H9 (cell line): Measurements from ENCODE around the gene FLRT2. TPM values are rescaled to one million over a fixed set of nuclear protein-coding genes. Genes with fewer than 3 reads are reported as not detected.
A peak's percentile ranks its signal among the peaks of the same experiment; 100 is the strongest.

Source experiments
- DNase-seq: peaks from one replicate; pipeline ENCODE4 v3.0.0-alpha.2; 2017
- H2AFZ ChIP-seq: one replicate; pipeline ENCODE4 v1.6.1; 2013; ENCODE audit warnings: mild to moderate bottlenecking, low read length, control low read depth, moderate library complexity
- H2AK5ac ChIP-seq: 2 replicates; pipeline ENCODE4 v1.6.1; 2013; ENCODE audit warnings: low read length, control low read depth, mixed read lengths; ENCODE audit not compliant: insufficient read length
- H2BK120ac ChIP-seq: one replicate; pipeline ENCODE4 v1.6.1; 2013; ENCODE audit warnings: low read depth, mild to moderate bottlenecking, low read length, control low read depth, inconsistent platforms; ENCODE audit not compliant: poor library complexity, severe bottlenecking
- H2BK12ac ChIP-seq: 2 replicates; pipeline ENCODE4 v1.6.1; 2013; ENCODE audit warnings: low read length, control low read depth, mixed read lengths, low read depth; ENCODE audit not compliant: insufficient read length
- H2BK15ac ChIP-seq: 2 replicates; pipeline ENCODE4 v1.6.1; 2013; ENCODE audit warnings: low read depth, low read length, control low read depth
- H2BK20ac ChIP-seq: one replicate; pipeline ENCODE4 v1.6.1; 2013; ENCODE audit warnings: low read depth, mild to moderate bottlenecking, low read length, control low read depth, inconsistent platforms; ENCODE audit not compliant: poor library complexity, severe bottlenecking
- H2BK5ac ChIP-seq: 2 replicates; pipeline ENCODE4 v1.6.1; 2013; ENCODE audit warnings: low read length, control low read depth, mixed read lengths; ENCODE audit not compliant: insufficient read length
- H3K14ac ChIP-seq: 2 replicates; pipeline ENCODE4 v1.6.1; 2013; ENCODE audit warnings: low read length, control low read depth; ENCODE audit not compliant: insufficient read depth
- H3K18ac ChIP-seq: 2 replicates; pipeline ENCODE4 v1.6.1; 2013; ENCODE audit warnings: low read depth, mild to moderate bottlenecking, mixed read lengths, low read length, control low read depth; ENCODE audit not compliant: insufficient read length
- H3K23ac ChIP-seq: 2 replicates; pipeline ENCODE4 v1.6.1; 2013; ENCODE audit warnings: low read length, control low read depth, mixed read lengths, low read depth; ENCODE audit not compliant: insufficient read length
- H3K23me2 ChIP-seq: 2 replicates; pipeline ENCODE4 v1.6.1; 2013; ENCODE audit warnings: low read depth, mild to moderate bottlenecking, mixed read lengths, low read length, control low read depth; ENCODE audit not compliant: insufficient read length, poor library complexity, severe bottlenecking
- H3K27ac ChIP-seq: 2 replicates; pipeline ENCODE4 v1.5.1; 2013; ENCODE audit warnings: low read length, control low read depth, mixed read lengths, low read depth; ENCODE audit not compliant: insufficient read length
- H3K27me3 ChIP-seq: 2 replicates; pipeline ENCODE4 v1.6.1; 2013; ENCODE audit warnings: low read length, control low read depth, inconsistent platforms; ENCODE audit not compliant: insufficient read depth
- H3K4ac ChIP-seq: 2 replicates; pipeline ENCODE4 v1.6.1; 2013; ENCODE audit warnings: low read depth, mild to moderate bottlenecking, control low read depth, inconsistent platforms, low read length, moderate library complexity
- H3K4me1 ChIP-seq: 2 replicates; pipeline ENCODE4 v1.6.1; 2013; ENCODE audit warnings: low read length, control low read depth, inconsistent platforms; ENCODE audit not compliant: insufficient read depth
- H3K4me2 ChIP-seq: 2 replicates; pipeline ENCODE4 v1.6.1; 2013; ENCODE audit warnings: low read length, control low read depth, mixed read lengths; ENCODE audit not compliant: insufficient read length, insufficient read depth
- H3K56ac ChIP-seq: 2 replicates; pipeline ENCODE4 v1.6.1; 2013; ENCODE audit warnings: low read depth, mild to moderate bottlenecking, mixed read lengths, low read length, control low read depth; ENCODE audit not compliant: insufficient read length
- H3K79me1 ChIP-seq: 2 replicates; pipeline ENCODE4 v1.6.1; 2013; ENCODE audit warnings: low read depth, mild to moderate bottlenecking, moderate library complexity, low read length, control low read depth, inconsistent platforms; ENCODE audit not compliant: insufficient read depth, poor library complexity, severe bottlenecking
- H3K79me2 ChIP-seq: 2 replicates; pipeline ENCODE4 v1.6.1; 2013; ENCODE audit warnings: low read length, control low read depth, inconsistent platforms; ENCODE audit not compliant: insufficient read depth
- H3K9ac ChIP-seq: 2 replicates; pipeline ENCODE4 v1.6.1; 2013; ENCODE audit warnings: low read length, control low read depth, mixed read lengths; ENCODE audit not compliant: insufficient read length; ENCODE audit errors: extremely low read depth
- H3K9me3 ChIP-seq: one replicate; pipeline ENCODE4 v1.6.1; 2013; ENCODE audit warnings: low read depth, low read length, inconsistent platforms; ENCODE audit not compliant: control insufficient read depth
- H3T11ph ChIP-seq: one replicate; pipeline ENCODE4 v1.6.1; 2013; ENCODE audit warnings: mild to moderate bottlenecking, low read length, control low read depth, inconsistent platforms
- H4K20me1 ChIP-seq: one replicate; pipeline ENCODE4 v1.6.1; 2013; ENCODE audit not compliant: control insufficient read depth, insufficient read length, insufficient read depth
- H4K5ac ChIP-seq: 2 replicates; pipeline ENCODE4 v1.6.1; 2013; ENCODE audit warnings: low read depth, mild to moderate bottlenecking, mixed read lengths, low read length, control low read depth; ENCODE audit not compliant: insufficient read length
- H4K8ac ChIP-seq: replicated peaks from 2 replicates; pipeline ENCODE4 v1.6.1; 2013; ENCODE audit warnings: low read length, control low read depth, mixed read lengths, low read depth; ENCODE audit not compliant: insufficient read length
- H4K91ac ChIP-seq: 2 replicates; pipeline ENCODE4 v1.6.1; 2013; ENCODE audit warnings: low read depth, mild to moderate bottlenecking, moderate library complexity, mixed read lengths, low read length, control low read depth; ENCODE audit not compliant: insufficient read length
- H3K27ac Mint-ChIP-seq, 3 experiments: 2 replicates in 2 of 3; 3 replicates in 1 of 3; pipeline ENCODE4 v1.8.0; 2020 to 2021; ENCODE audit warnings: mixed read lengths in 3 of 3, mild to moderate bottlenecking in 1 of 3, moderate library complexity in 1 of 3
- H3K27me3 Mint-ChIP-seq: 2 replicates; pipeline ENCODE4 v1.8.0; 2021; ENCODE audit warnings: low read depth, mild to moderate bottlenecking, moderate library complexity, mixed read lengths
- H3K36me3 Mint-ChIP-seq, 3 experiments: 2 replicates in 2 of 3; 3 replicates in 1 of 3; pipeline ENCODE4 v1.8.0; 2020 to 2021; ENCODE audit warnings: low read depth in 3 of 3, mixed read lengths in 3 of 3; ENCODE audit not compliant: insufficient read depth in 1 of 3
- H3K4me1 Mint-ChIP-seq, 2 experiments: 2 replicates each; pipeline ENCODE4 v1.8.0; 2020; ENCODE audit warnings: mixed read lengths in 2 of 2
- H3K4me3 Mint-ChIP-seq, 2 experiments: 2 replicates in 1 of 2; 3 replicates in 1 of 2; pipeline ENCODE4 v1.8.0; 2020 to 2021; ENCODE audit warnings: mild to moderate bottlenecking in 2 of 2, mixed read lengths in 2 of 2, moderate library complexity in 1 of 2
- H3K9me3 Mint-ChIP-seq, 2 experiments: 2 replicates in 1 of 2; 3 replicates in 1 of 2; pipeline ENCODE4 v1.8.0; 2020; ENCODE audit warnings: mild to moderate bottlenecking in 2 of 2, mixed read lengths in 2 of 2, moderate library complexity in 1 of 2
- CTCF ChIP-seq: fragments of 200-600 bp; sonication (generic); conservative IDR thresholded peaks from 3 replicates; pipeline ENCODE4 v1.8.0; 2021; ENCODE audit warnings: antibody characterized with exemption, mild to moderate bottlenecking
- WGBS: extraction: QIAGEN DNeasy Blood & Tissue Kit; methylation state at CpG from one replicate; pipeline ENCODE4 v1.1.7; 2013; ENCODE audit warnings: missing lambda C conversion rate, low lambda C conversion rate, mixed read lengths; ENCODE audit not compliant: insufficient read length; ENCODE audit errors: extremely low coverage; 5-methylcytosine and 5-hydroxymethylcytosine counted together
- total RNA-seq: library from RNA; stranded (reverse); gene quantifications from 2 replicates; pipeline ENCODE4 v1.2.1, GENCODE V29; 2021

FLRT2 gene
- total RNA-seq, 1 experiment from 2014 or later = 3.3 TPM

DNA sequence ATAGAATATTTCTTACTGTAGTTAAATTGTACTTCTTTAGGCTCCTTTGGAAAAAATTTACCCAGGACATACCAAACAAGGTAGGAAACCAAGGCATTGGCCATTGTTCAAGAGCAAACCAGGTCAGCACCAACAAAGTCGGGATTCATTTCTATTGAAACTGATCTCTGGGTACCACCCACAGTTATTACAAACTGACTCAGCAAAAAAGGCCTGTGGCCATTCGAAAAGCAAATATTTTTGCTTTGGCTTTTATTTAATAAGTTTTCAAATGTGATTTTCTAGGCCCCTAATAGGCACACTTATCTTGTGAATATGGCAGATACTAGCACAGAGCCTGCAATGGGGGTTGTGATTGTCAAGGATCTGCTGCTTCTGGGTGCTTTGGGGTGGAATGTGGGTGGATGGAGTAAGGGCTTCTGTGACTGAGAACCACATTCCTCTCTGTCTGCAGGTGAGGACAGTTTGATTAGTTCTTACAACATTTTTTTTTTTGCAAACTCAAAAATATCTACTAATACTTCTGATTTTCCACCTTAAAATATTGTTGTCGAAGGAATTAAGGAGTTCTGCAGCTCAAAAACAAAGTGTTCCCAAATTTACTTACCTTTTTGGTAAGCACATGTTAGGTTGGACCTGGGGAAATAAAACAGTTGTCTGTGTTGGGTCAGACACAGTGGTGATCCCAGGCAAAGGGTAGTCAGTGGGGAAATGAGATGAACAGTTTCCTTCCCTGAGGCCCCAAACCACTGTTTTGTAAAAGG, 45.1 kb downstream of the FLRT2 start:
- H2AK5ac ChIP-seq = no peak overlapping the region
- H3K9ac ChIP-seq = no peak overlapping the region
- Mint-ChIP-seq H3K27me3 (no peaks in the 10 kb centered on the region), H3K27ac (peak overlapping the region; percentile 62 to 90 (median 83); a peak in 5 of 7 replicates), H3K4me1 (peaks cover 32 to 33% of the 10 kb centered on the region in 2 experiments), H3K9me3 (no peaks in the 10 kb centered on the region), H3K4me3 (no peak overlapping the region), H3K36me3 (no peaks in the 10 kb centered on the region)
- H3T11ph ChIP-seq = no peak overlapping the region
- H3K14ac ChIP-seq = no peak overlapping the region
- H2BK120ac ChIP-seq = no peak overlapping the region
- H3K23ac ChIP-seq = no peak overlapping the region
- no CpG with 5 or more reads among the region's 3 CpGs for WGBS
- no peak overlapping the region for H2AFZ ChIP-seq
- H3K27ac ChIP-seq = no peak overlapping the region
- no peak for DNase-seq
- no peak overlapping the region for H2BK12ac ChIP-seq
- no peaks in the 10 kb centered on the region for H3K9me3 ChIP-seq
- no peak overlapping the region for H3K56ac ChIP-seq
- no peak overlapping the region for H4K8ac ChIP-seq
- H4K5ac ChIP-seq = no peak overlapping the region
- no peak overlapping the region for H3K18ac ChIP-seq
- H3K27me3 ChIP-seq = no peaks in the 10 kb centered on the region
- H3K79me2 ChIP-seq = no peaks in the 10 kb centered on the region
- no peak overlapping the region for H2BK15ac ChIP-seq
- no peak overlapping the region for H3K4ac ChIP-seq
- H4K20me1 ChIP-seq = no peaks in the 10 kb centered on the region
- no peak for TF ChIP-seq CTCF
- no peak overlapping the region for H2BK5ac ChIP-seq
- no peak overlapping the region for H4K91ac ChIP-seq
- no peaks in the 10 kb centered on the region for H3K79me1 ChIP-seq
- no peak overlapping the region for H3K4me2 ChIP-seq
- H3K23me2 ChIP-seq = no peaks in the 10 kb centered on the region
- no peak overlapping the region for H2BK20ac ChIP-seq
- H3K4me1 ChIP-seq = peaks cover 3% of the 10 kb centered on the region; the same call in 1 of the 2 replicates
